ENCODE data around the gene TNK2. TPM values are rescaled to one million over a fixed set of nuclear protein-coding genes. Genes with fewer than 3 reads are reported as not detected.
A peak's percentile ranks its signal among the peaks of the same experiment; 100 is the strongest.

The TNK2 gene
- total RNA-seq, 2 experiments from 2014 or later: 43.6 to 92.1 TPM

- no peak for TF ChIP-seq EZH2phosphoT487 (IDR thresholded peaks at IDR 0.05; ENCODE audit: borderline replicate concordance, low read depth, low read length)
- TF ChIP-seq CTCF (conservative IDR thresholded peaks at IDR 0.05; ENCODE audit: low read length): peak; percentile 100
- peak; percentile 93 for DNase-seq (ENCODE audit: low spot score)
- Histone ChIP-seq H3K4me2 (ENCODE audit: low read length) (peak overlapping the region; percentile 2; the same call in 1 of the 2 replicates), H3K9me2 (ENCODE audit: insufficient read depth, low read length) (no peaks in the 10 kb centered on the region), H2AFZ (ENCODE audit: low read length) (no peak overlapping the region), H4K20me1 (ENCODE audit: insufficient read depth, low read length) (no peaks in the 10 kb centered on the region), H3K79me2 (ENCODE audit: insufficient read depth, low read depth, low read length) (no peaks in the 10 kb centered on the region), H3K36me3 (ENCODE audit: insufficient read depth, low read length) (no peaks in the 10 kb centered on the region), H3K27ac (ENCODE audit: low read depth, low read length, poor library complexity, severe bottlenecking) (no peak overlapping the region), H3K9me3 (ENCODE audit: low read length) (no peaks in the 10 kb centered on the region), H3K4me1 (ENCODE audit: insufficient read depth, low read length, poor library complexity, severe bottlenecking) (no peaks in the 10 kb centered on the region), H3K4me3 (ENCODE audit: low read depth, low read length, poor library complexity, severe bottlenecking) (no peak overlapping the region)
- ChIA-PET POLR2A (interaction anchor here (0.9 kb wide), 1 partner anchor 12 kb away, joined by 3 read pairs; no protein-coding TSS in a partner anchor), CTCF (ENCODE audit: unreplicated experiment) (interaction anchor here (1.3 kb wide), 1 partner anchor 12 kb away, joined by 9 read pairs; no protein-coding TSS in a partner anchor)
- no TSS peak for BruUV-seq (replicated peaks)
- intact Hi-C loops (cut with micrococcal nuclease; ENCODE audit: unreplicated experiment): loop anchor here (1.0 to 10.0 kb wide), 6 partner anchors 84 to 580 kb away; partner anchors contain the start of gene XXYLT1
Observed at GRCh38 chr3:195850857-195851543, 57.4 kb downstream of the TNK2 start.

DNA sequence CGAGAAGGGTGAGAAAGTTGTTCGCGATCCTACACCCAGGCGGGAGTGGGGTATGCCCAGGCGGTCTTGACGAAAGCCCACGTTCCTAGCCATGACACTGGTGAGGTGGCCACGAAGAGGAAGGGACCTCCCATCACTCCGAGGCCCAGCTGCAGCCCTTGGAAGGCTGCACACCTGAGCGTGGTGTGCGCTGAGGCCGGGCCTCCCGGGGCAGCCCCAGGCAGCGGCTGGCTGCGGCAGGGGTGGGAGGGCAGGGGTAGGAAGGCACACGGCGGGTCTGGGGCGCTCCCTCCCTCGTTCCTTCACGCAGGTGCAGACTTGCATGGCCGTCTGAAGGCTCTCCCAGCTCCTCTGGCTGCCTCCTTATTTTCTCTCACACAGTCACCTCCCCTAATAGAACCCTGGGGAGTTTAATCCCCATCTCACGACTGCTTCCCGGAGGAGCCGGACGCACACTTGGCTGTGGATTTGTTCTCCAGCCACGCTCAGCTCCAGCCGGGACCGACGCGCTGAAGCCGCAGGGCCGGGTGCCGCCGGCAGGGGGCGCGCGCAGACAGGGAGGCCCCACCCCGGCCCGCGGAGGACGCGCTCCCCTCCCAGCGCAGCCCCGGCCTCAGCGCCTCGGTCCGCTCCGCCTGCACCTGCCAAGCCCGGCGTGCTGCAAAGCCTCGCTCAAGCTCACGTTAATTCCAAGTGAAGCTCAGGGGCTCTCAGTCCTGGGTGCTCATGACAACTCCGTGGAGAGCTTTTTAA is 58.9 kb downstream of the TNK2 start:
- POLR2A ChIA-PET: no interaction called here
- CTCF ChIA-PET (ENCODE audit: unreplicated experiment): no interaction called here

More for the DNA sequence above, 58.9 kb downstream of the TNK2 start:
- Histone ChIP-seq H3K4me1 (ENCODE audit: insufficient read depth, low read length, poor library complexity, severe bottlenecking) (no peaks in the 10 kb centered on the region), H3K9me2 (ENCODE audit: insufficient read depth, low read length) (no peaks in the 10 kb centered on the region), H3K27ac (ENCODE audit: low read depth, low read length, poor library complexity, severe bottlenecking) (no peak overlapping the region), H4K20me1 (ENCODE audit: insufficient read depth, low read length) (no peaks in the 10 kb centered on the region), H3K4me2 (ENCODE audit: low read length) (no peak overlapping the region), H3K9me3 (ENCODE audit: low read length) (no peaks in the 10 kb centered on the region), H2AFZ (ENCODE audit: low read length) (no peak overlapping the region), H3K36me3 (ENCODE audit: insufficient read depth, low read length) (no peaks in the 10 kb centered on the region), H3K79me2 (ENCODE audit: insufficient read depth, low read depth, low read length) (no peaks in the 10 kb centered on the region), H3K4me3 (ENCODE audit: low read depth, low read length, poor library complexity, severe bottlenecking) (no peak overlapping the region)
- intact Hi-C loops (cut with micrococcal nuclease; ENCODE audit: unreplicated experiment): loop anchor here (1.0 to 10.0 kb wide), 5 partner anchors 82 to 578 kb away; partner anchors contain the start of gene XXYLT1
- BruUV-seq (replicated peaks): no TSS peak
- no peak for TF ChIP-seq CTCF (conservative IDR thresholded peaks at IDR 0.05; ENCODE audit: low read length)
- TF ChIP-seq EZH2phosphoT487 (IDR thresholded peaks at IDR 0.05; ENCODE audit: borderline replicate concordance, low read depth, low read length): no peak
- no peak for DNase-seq (ENCODE audit: low spot score)

Data from OCI-LY7 (cell line).